CD4-positive, alpha-beta T cell (primary cell): ENCODE data around the gene TTYH3. TPM values are rescaled to one million over a fixed set of nuclear protein-coding genes. Genes with fewer than 3 reads are reported as not detected.

Experiments used
- ATAC-seq: fragments of 200-7000 bp; cut with Tn5 transposase; one replicate; pipeline ENCODE4 v1.10.0; 2022; ENCODE audit warnings: mild to moderate bottlenecking; ENCODE audit not compliant: poor library complexity
- CTCF ChIA-PET: fragments of 350-600 bp; sonication (Branson Sonifier 250); formaldehyde crosslinking; loops from one replicate; lab custom pipeline; 2021; ENCODE audit warnings: antibody characterized with exemption, inconsistent platforms; lab: Charles Lee
- POLR2A ChIA-PET: fragments of 350-600 bp; sonication (Branson Sonifier 250); formaldehyde crosslinking; loops from one replicate; lab custom pipeline; 2021; ENCODE audit warnings: antibody characterized with exemption, inconsistent platforms; lab: Charles Lee
- DNase-seq, 14 experiments: peaks; one replicate each; pipeline ENCODE4 v3.0.0-alpha.2; 2013 to 2020; ENCODE audit warnings: mixed read lengths in 2 of 14
- H3K27ac ChIP-seq, 2 donors: one replicate each; pipeline versions ENCODE4 v1.5.1 to v1.7.0; 2013; ENCODE audit warnings: low read length in 2 of 2, low read depth in 1 of 2, mild to moderate bottlenecking in 1 of 2
- H3K27me3 ChIP-seq, 2 experiments: 1 replicate in 1 of 2; 2 replicates in 1 of 2; pipeline versions ENCODE4 v1.6.1 to v1.7.0; 2013; ENCODE audit warnings: low read length in 2 of 2, control low read depth in 1 of 2, mild to moderate bottlenecking in 1 of 2, moderate library complexity in 1 of 2; ENCODE audit not compliant: insufficient read depth in 2 of 2, control insufficient read depth in 1 of 2
- H3K36me3 ChIP-seq: one replicate; pipeline ENCODE4 v1.6.1; 2013; ENCODE audit warnings: low read length, control low read depth; ENCODE audit not compliant: insufficient read depth
- H3K4me1 ChIP-seq: one replicate; pipeline ENCODE4 v1.6.1; 2013; ENCODE audit warnings: low read length, control low read depth; ENCODE audit not compliant: insufficient read depth
- H3K4me3 ChIP-seq: one replicate; pipeline ENCODE4 v1.5.1; 2013; ENCODE audit warnings: mild to moderate bottlenecking, low read length, moderate library complexity
- H3K9me3 ChIP-seq, 2 experiments: 1 replicate in 1 of 2; 2 replicates in 1 of 2; pipeline versions ENCODE4 v1.6.1 to v1.7.0; 2013; ENCODE audit warnings: low read length in 2 of 2, mild to moderate bottlenecking in 2 of 2, control low read depth in 1 of 2, moderate library complexity in 1 of 2; ENCODE audit not compliant: control insufficient read depth in 1 of 2, insufficient read depth in 1 of 2
- H3K27ac Mint-ChIP-seq: one replicate; pipeline ENCODE4 v1.8.0; 2020; ENCODE audit warnings: mixed read lengths
- H3K27me3 Mint-ChIP-seq: one replicate; pipeline ENCODE4 v1.8.0; 2021; ENCODE audit warnings: mixed read lengths
- H3K36me3 Mint-ChIP-seq: one replicate; pipeline ENCODE4 v1.8.0; 2021; ENCODE audit warnings: low read depth, mixed read lengths
- H3K4me1 Mint-ChIP-seq: one replicate; pipeline ENCODE4 v1.8.0; 2021; ENCODE audit warnings: low read depth, mixed read lengths
- H3K4me3 Mint-ChIP-seq: one replicate; pipeline ENCODE4 v1.8.0; 2020; ENCODE audit warnings: mild to moderate bottlenecking, mixed read lengths
- H3K9me3 Mint-ChIP-seq: one replicate; pipeline ENCODE4 v1.8.0; 2020; ENCODE audit warnings: mixed read lengths
- CTCF ChIP-seq: fragments of 200-600 bp; IDR thresholded peaks from one replicate; pipeline ENCODE4 v1.8.0; 2022; ENCODE audit warnings: antibody characterized with exemption, mild to moderate bottlenecking
- intact Hi-C, 2 experiments: fragments of 100-400 bp; cut with DNase I in 1 of 2; cut with micrococcal nuclease in 1 of 2; formaldehyde crosslinking; loops; one replicate each; pipeline versions ENCODE4 v1.15.1 to v1.9.0; 2023 to 2025; cut with DNase I, micrococcal nuclease
- total RNA-seq, 174 experiments: library from RNA in 2 of 174; stranded (reverse) in 2 of 174; gene quantifications; one replicate each; pipeline ENCODE4 v1.2.3 and lab custom pipeline; 2021 to 2026

The TTYH3 gene
- total RNA-seq, 2 experiments from 2014 or later: 7.9 to 9.3 TPM

- DNase-seq (no peak), ATAC-seq (no peak)
- ChIA-PET POLR2A (no interaction called here), CTCF (no interaction called here)
- H3K4me3 Mint-ChIP-seq: no peak overlapping the region
- Histone ChIP-seq H3K4me3 (no peak overlapping the region), H3K36me3 (peaks cover 14% of the 10 kb centered on the region), H3K9me3 (no peaks in the 10 kb centered on the region), H3K27ac (no peak overlapping the region), H3K27me3 (no peaks in the 10 kb centered on the region), H3K4me1 (no peaks in the 10 kb centered on the region)
- no peaks in the 10 kb centered on the region for H3K4me1 Mint-ChIP-seq
- no peaks in the 10 kb centered on the region for H3K9me3 Mint-ChIP-seq
- H3K27me3 Mint-ChIP-seq: no peaks in the 10 kb centered on the region
- peaks cover 22% of the 10 kb centered on the region for H3K36me3 Mint-ChIP-seq
- intact Hi-C loops: no loop called here
- H3K27ac Mint-ChIP-seq: no peak overlapping the region
- TF ChIP-seq CTCF: no peak
Measured at GRCh38 chr7:2598154-2598823, 33.5 kb upstream of the TTYH3 start.

GRCh38 chr7:2601065-2601464, 30.7 kb upstream of the TTYH3 start:
- no peaks in the 10 kb centered on the region for H3K27me3 Mint-ChIP-seq
- Histone ChIP-seq H3K9me3 (no peaks in the 10 kb centered on the region), H3K4me1 (no peaks in the 10 kb centered on the region), H3K4me3 (no peak overlapping the region), H3K27me3 (no peaks in the 10 kb centered on the region), H3K36me3 (peaks cover 5% of the 10 kb centered on the region), H3K27ac (no peak overlapping the region)
- H3K4me3 Mint-ChIP-seq: no peak overlapping the region
- H3K4me1 Mint-ChIP-seq: no peaks in the 10 kb centered on the region
- CTCF ChIA-PET: no interaction called here
- POLR2A ChIA-PET: no interaction called here
- ATAC-seq (no peak), DNase-seq (no peak)
- no peak overlapping the region for H3K27ac Mint-ChIP-seq
- no peaks in the 10 kb centered on the region for H3K9me3 Mint-ChIP-seq
- H3K36me3 Mint-ChIP-seq: peaks cover 11% of the 10 kb centered on the region
- no peak for TF ChIP-seq CTCF
- intact Hi-C loops: no loop called here

- H3K27ac Mint-ChIP-seq: no peak overlapping the region
- no peak for DNase-seq
- peaks cover 11% of the 10 kb centered on the region for H3K36me3 Mint-ChIP-seq
- no peak for ATAC-seq
- Histone ChIP-seq H3K27ac (no peak overlapping the region), H3K4me3 (no peak overlapping the region), H3K36me3 (peaks cover 5% of the 10 kb centered on the region), H3K9me3 (no peaks in the 10 kb centered on the region), H3K27me3 (no peaks in the 10 kb centered on the region), H3K4me1 (no peaks in the 10 kb centered on the region)
- ChIA-PET CTCF (no interaction called here), POLR2A (no interaction called here)
- no peaks in the 10 kb centered on the region for H3K4me1 Mint-ChIP-seq
- no peaks in the 10 kb centered on the region for H3K9me3 Mint-ChIP-seq
- no peak overlapping the region for H3K4me3 Mint-ChIP-seq
- intact Hi-C loops: no loop called here
- no peak for TF ChIP-seq CTCF
- H3K27me3 Mint-ChIP-seq: no peaks in the 10 kb centered on the region
Measured at GRCh38 chr7:2601907-2602306, 29.9 kb upstream of the TTYH3 start.
